Astrocyte (in vitro differentiated cells and primary cell): Measurements from ENCODE around the gene LRRC37A. TPM values are rescaled to one million over a fixed set of nuclear protein-coding genes. Genes with fewer than 3 reads are reported as not detected.
A peak's percentile ranks its signal among the peaks of the same experiment; 100 is the strongest.
"Not testable (repeated sequence)": the region's sequence is repeated elsewhere in the genome, so short reads cannot be mapped to it uniquely, and the experiment has no call there.

Experiments
- DNase-seq: peaks from one replicate; pipeline ENCODE4 v3.0.0-alpha.2; 2010; ENCODE audit warnings: low read depth
- FAIRE-seq: peaks from 2 replicates; lab custom pipeline; 2011; peaks lifted over from hg19 to GRCh38; lab: Jason Lieb, UNC
- H2AFZ ChIP-seq: 2 replicates; pipeline ENCODE4 v1.6.0; 2012; ENCODE audit warnings: low read depth, low read length, inconsistent platforms
- H3K27ac ChIP-seq: 2 replicates; pipeline ENCODE4 v1.5.1; 2011; ENCODE audit warnings: low read depth, low read length, inconsistent platforms
- H3K27me3 ChIP-seq: 2 replicates; pipeline ENCODE4 v1.6.0; 2011; ENCODE audit warnings: low read length, inconsistent platforms; ENCODE audit not compliant: insufficient read depth
- H3K36me3 ChIP-seq: 2 replicates; pipeline ENCODE4 v1.5.1; 2011; ENCODE audit warnings: low read length, inconsistent platforms; ENCODE audit not compliant: insufficient read depth
- H3K4me1 ChIP-seq: 2 replicates; pipeline ENCODE4 v1.5.1; 2011; ENCODE audit warnings: low read length, inconsistent platforms; ENCODE audit not compliant: insufficient read depth
- H3K4me2 ChIP-seq: 2 replicates; pipeline ENCODE4 v1.6.0; 2012; ENCODE audit warnings: low read length, inconsistent platforms
- H3K4me3 ChIP-seq: 2 replicates; pipeline ENCODE4 v1.5.1; 2011; ENCODE audit warnings: low read depth, mild to moderate bottlenecking, low read length, inconsistent platforms; ENCODE audit not compliant: insufficient read depth
- H3K79me2 ChIP-seq: 2 replicates; pipeline ENCODE4 v1.6.0; 2012; ENCODE audit warnings: mild to moderate bottlenecking, low read length, inconsistent platforms; ENCODE audit not compliant: insufficient read depth
- H3K9ac ChIP-seq: 2 replicates; pipeline ENCODE4 v1.6.0; 2012; ENCODE audit warnings: mild to moderate bottlenecking, low read length, inconsistent platforms
- H3K9me3 ChIP-seq: 2 replicates; pipeline ENCODE4 v1.5.1; 2012; ENCODE audit warnings: low read depth, mild to moderate bottlenecking, low read length, inconsistent platforms; ENCODE audit not compliant: insufficient read depth
- H4K20me1 ChIP-seq: 2 replicates; pipeline ENCODE4 v1.6.0; 2012; ENCODE audit warnings: low read length, inconsistent platforms; ENCODE audit not compliant: insufficient read depth
- H3K27ac Mint-ChIP-seq: one replicate; pipeline ENCODE4 v1.8.0; 2021; ENCODE audit warnings: mild to moderate bottlenecking, mixed read lengths; ENCODE audit not compliant: unreplicated experiment
- H3K27me3 Mint-ChIP-seq: one replicate; pipeline ENCODE4 v1.8.0; 2021; ENCODE audit warnings: low read depth, mixed read lengths; ENCODE audit not compliant: unreplicated experiment
- H3K36me3 Mint-ChIP-seq: one replicate; pipeline ENCODE4 v1.8.0; 2021; ENCODE audit warnings: low read depth, mixed read lengths; ENCODE audit not compliant: unreplicated experiment
- H3K4me1 Mint-ChIP-seq: one replicate; pipeline ENCODE4 v1.8.0; 2021; ENCODE audit warnings: low read depth, mixed read lengths; ENCODE audit not compliant: unreplicated experiment
- H3K4me3 Mint-ChIP-seq: one replicate; pipeline ENCODE4 v1.8.0; 2021; ENCODE audit warnings: mild to moderate bottlenecking, moderate library complexity, mixed read lengths; ENCODE audit not compliant: unreplicated experiment
- H3K9me3 Mint-ChIP-seq: one replicate; pipeline ENCODE4 v1.8.0; 2021; ENCODE audit warnings: mild to moderate bottlenecking, mixed read lengths; ENCODE audit not compliant: unreplicated experiment
- EZH2 ChIP-seq: IDR thresholded peaks from 2 replicates; pipeline ENCODE4 v1.6.1; 2012; ENCODE audit warnings: mild to moderate bottlenecking, low read length, inconsistent platforms; ENCODE audit not compliant: insufficient read depth
- total RNA-seq: library from RNA; stranded (reverse); gene quantifications from 2 replicates; pipeline ENCODE4 v1.2.1, GENCODE V29; 2021
- TF ChIP-seq, protein P1 (sequence below): IDR thresholded peaks from 2 replicates; pipeline ENCODE4 v1.5.1; 2011; ENCODE audit warnings: low read depth, mild to moderate bottlenecking, inconsistent platforms, low read length, moderate library complexity; ENCODE audit not compliant: insufficient read depth

Gene LRRC37A
- total RNA-seq, 1 donor from 2014 or later: 4.2 TPM

- TF ChIP-seq EZH2: no peak
- TF ChIP-seq, protein P1, sequence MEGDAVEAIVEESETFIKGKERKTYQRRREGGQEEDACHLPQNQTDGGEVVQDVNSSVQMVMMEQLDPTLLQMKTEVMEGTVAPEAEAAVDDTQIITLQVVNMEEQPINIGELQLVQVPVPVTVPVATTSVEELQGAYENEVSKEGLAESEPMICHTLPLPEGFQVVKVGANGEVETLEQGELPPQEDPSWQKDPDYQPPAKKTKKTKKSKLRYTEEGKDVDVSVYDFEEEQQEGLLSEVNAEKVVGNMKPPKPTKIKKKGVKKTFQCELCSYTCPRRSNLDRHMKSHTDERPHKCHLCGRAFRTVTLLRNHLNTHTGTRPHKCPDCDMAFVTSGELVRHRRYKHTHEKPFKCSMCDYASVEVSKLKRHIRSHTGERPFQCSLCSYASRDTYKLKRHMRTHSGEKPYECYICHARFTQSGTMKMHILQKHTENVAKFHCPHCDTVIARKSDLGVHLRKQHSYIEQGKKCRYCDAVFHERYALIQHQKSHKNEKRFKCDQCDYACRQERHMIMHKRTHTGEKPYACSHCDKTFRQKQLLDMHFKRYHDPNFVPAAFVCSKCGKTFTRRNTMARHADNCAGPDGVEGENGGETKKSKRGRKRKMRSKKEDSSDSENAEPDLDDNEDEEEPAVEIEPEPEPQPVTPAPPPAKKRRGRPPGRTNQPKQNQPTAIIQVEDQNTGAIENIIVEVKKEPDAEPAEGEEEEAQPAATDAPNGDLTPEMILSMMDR: no peak
- no peak overlapping the region for H3K27ac Mint-ChIP-seq
- Histone ChIP-seq H3K9me3 (no peaks in the 10 kb centered on the region), H3K79me2 (no peaks in the 10 kb centered on the region), H3K4me3 (no peak overlapping the region), H3K9ac (no peak overlapping the region), H3K27me3 (peaks cover 11% of the 10 kb centered on the region), H3K4me2 (no peak overlapping the region), H3K27ac (no peak overlapping the region), H2AFZ (no peak overlapping the region), H3K4me1 (peaks cover 8% of the 10 kb centered on the region), H4K20me1 (no peaks in the 10 kb centered on the region), H3K36me3 (no peaks in the 10 kb centered on the region)
- no peak overlapping the region for H3K4me3 Mint-ChIP-seq
- H3K27me3 Mint-ChIP-seq: peaks cover 44% of the 10 kb centered on the region
- H3K9me3 Mint-ChIP-seq: no peaks in the 10 kb centered on the region
- peaks cover 10% of the 10 kb centered on the region for H3K4me1 Mint-ChIP-seq
- H3K36me3 Mint-ChIP-seq: no peaks in the 10 kb centered on the region
- FAIRE-seq (no peak), DNase-seq (no peak)
These were observed 24.9 kb upstream of the LRRC37A start for GRCh38 chr17:46270032-46270431.

GRCh38 chr17:46273541-46274236, 21.2 kb upstream of the LRRC37A start:
- Histone ChIP-seq H3K4me3 (no peak overlapping the region), H3K27me3 (peaks cover 11% of the 10 kb centered on the region), H3K4me1 (no peaks in the 10 kb centered on the region), H3K36me3 (no peaks in the 10 kb centered on the region), H3K27ac (no peak overlapping the region), H3K9me3 (no peaks in the 10 kb centered on the region), H3K79me2 (no peaks in the 10 kb centered on the region), H3K4me2 (no peak overlapping the region), H2AFZ (no peak overlapping the region), H3K9ac (no peak overlapping the region), H4K20me1 (no peaks in the 10 kb centered on the region)
- Mint-ChIP-seq H3K4me1 (no peaks in the 10 kb centered on the region), H3K27me3 (peaks cover 20% of the 10 kb centered on the region), H3K9me3 (no peaks in the 10 kb centered on the region), H3K36me3 (no peaks in the 10 kb centered on the region), H3K4me3 (no peak overlapping the region), H3K27ac (no peak overlapping the region)
- no peak for DNase-seq
- FAIRE-seq: peak; percentile 88
- TF ChIP-seq EZH2: no peak
- TF ChIP-seq, protein P1: no peak

DNA sequence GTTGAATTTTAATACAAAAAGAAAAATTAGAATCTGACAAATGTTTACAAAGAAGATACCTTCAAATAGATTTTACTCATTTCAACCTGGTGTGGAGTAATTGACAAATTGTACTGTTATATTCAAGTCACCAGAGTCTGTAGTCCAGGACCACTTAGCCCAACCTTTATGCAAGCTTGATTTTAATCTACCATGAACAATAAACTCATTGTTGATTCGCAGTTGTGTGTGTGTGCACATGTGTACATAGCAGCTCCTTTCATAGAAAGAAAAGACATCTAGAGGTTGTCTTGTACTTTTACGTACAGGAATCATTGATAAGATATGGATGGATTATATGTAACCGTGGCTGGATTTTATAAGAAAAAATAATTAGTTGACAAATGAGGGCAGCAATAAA, 20.7 kb upstream of the LRRC37A start:
- no peaks in the 10 kb centered on the region for H3K79me2 ChIP-seq
- no peak overlapping the region for H3K27ac ChIP-seq
- no peak for DNase-seq
- H3K4me2 ChIP-seq: no peak overlapping the region
- no peak for FAIRE-seq
- H3K9me3 Mint-ChIP-seq: no peaks in the 10 kb centered on the region
- no peak overlapping the region for H3K27ac Mint-ChIP-seq
- H4K20me1 ChIP-seq: no peaks in the 10 kb centered on the region
- H3K36me3 ChIP-seq: no peaks in the 10 kb centered on the region
- peaks cover under 1% of the 10 kb centered on the region for H3K4me1 Mint-ChIP-seq
- no peak overlapping the region for H3K4me3 ChIP-seq
- H2AFZ ChIP-seq: no peak overlapping the region
- H3K4me3 Mint-ChIP-seq: no peak overlapping the region
- no peaks in the 10 kb centered on the region for H3K36me3 Mint-ChIP-seq
- H3K9ac ChIP-seq: no peak overlapping the region
- peaks cover 17% of the 10 kb centered on the region for H3K27me3 Mint-ChIP-seq
- H3K27me3 ChIP-seq: peaks cover 11% of the 10 kb centered on the region
- no peaks in the 10 kb centered on the region for H3K4me1 ChIP-seq
- no peaks in the 10 kb centered on the region for H3K9me3 ChIP-seq
- TF ChIP-seq, protein P1: no peak
- no peak for TF ChIP-seq EZH2

DNA sequence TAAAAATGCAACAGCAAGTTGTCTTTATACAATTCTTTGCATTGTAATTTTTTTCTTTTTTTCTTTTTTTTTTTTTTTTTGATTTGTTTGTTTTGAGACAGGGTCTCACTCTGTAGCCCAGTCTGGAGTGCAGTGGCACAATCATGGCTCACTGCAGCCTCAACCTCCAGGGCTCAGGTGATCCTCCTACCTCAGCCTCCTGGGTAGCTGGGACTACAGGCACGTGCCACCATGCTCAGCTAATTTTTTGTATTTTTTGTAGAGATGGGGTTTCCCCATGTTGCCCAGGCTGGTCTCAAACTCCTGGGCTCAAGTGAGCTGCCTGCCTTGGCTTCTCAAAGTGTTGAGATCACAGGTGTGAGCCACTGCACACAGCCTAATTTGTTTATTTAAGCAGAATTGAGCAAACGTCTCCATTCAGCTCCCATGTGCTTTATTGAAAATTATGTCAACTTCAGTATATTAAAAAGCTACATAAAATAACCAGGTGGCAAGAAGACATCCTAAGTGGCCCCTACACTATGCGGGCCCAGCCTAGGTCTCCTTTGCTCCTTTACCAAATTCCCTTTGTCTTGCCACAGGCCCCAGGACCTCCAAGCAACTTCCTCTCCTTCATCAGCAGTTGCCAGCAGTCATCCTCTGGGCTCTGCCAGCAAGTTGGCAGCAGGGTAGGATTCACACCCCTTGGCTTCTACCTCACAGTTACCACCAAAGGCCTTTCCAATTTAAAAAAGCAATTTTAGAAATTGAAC, 18.0 kb upstream of the LRRC37A start:
- not testable (repeated sequence) for H3K27me3 ChIP-seq, H3K36me3 Mint-ChIP-seq, H3K4me2 ChIP-seq, H3K79me2 ChIP-seq, H3K9me3 ChIP-seq, H3K4me1 Mint-ChIP-seq, H4K20me1 ChIP-seq, H3K4me1 ChIP-seq, DNase-seq, H2AFZ ChIP-seq, FAIRE-seq, H3K4me3 Mint-ChIP-seq, H3K27me3 Mint-ChIP-seq, H3K9ac ChIP-seq, H3K4me3 ChIP-seq, H3K9me3 Mint-ChIP-seq, H3K27ac ChIP-seq, H3K36me3 ChIP-seq
- peak overlapping the region; percentile 79 for H3K27ac Mint-ChIP-seq
